Liver (tissue), 9 donors: ENCODE data around the gene KDELR3. TPM values are rescaled to one million over a fixed set of nuclear protein-coding genes. Genes with fewer than 3 reads are reported as not detected.

Experiments
- DNase-seq: peaks from one replicate; pipeline ENCODE4 v3.0.0-alpha.2; 2017; ENCODE audit warnings: low spot score
- H3K27ac ChIP-seq, 2 donors: one replicate each; pipeline ENCODE4 v1.7.0; 2013; ENCODE audit warnings: inconsistent platforms in 2 of 2, low read length in 2 of 2, control low read depth in 1 of 2, low read depth in 1 of 2, mild to moderate bottlenecking in 1 of 2
- H3K27me3 ChIP-seq, 4 donors: one replicate each; pipeline versions ENCODE4 v1.6.1 to v1.7.0; 2013; ENCODE audit warnings: low read length in 3 of 4, inconsistent platforms in 1 of 4, mild to moderate bottlenecking in 1 of 4, moderate library complexity in 1 of 4; ENCODE audit not compliant: control insufficient read depth in 4 of 4, insufficient read depth in 4 of 4
- H3K36me3 ChIP-seq, 4 donors: one replicate each; pipeline versions ENCODE4 v1.6.1 to v1.7.0; 2013; ENCODE audit warnings: low read length in 3 of 4, mild to moderate bottlenecking in 3 of 4, low read depth in 1 of 4, moderate library complexity in 1 of 4; ENCODE audit not compliant: control insufficient read depth in 4 of 4, insufficient read depth in 3 of 4
- H3K4me1 ChIP-seq, 4 donors: one replicate each; pipeline versions ENCODE4 v1.6.1 to v1.7.0; 2013; ENCODE audit warnings: low read length in 3 of 4, mild to moderate bottlenecking in 3 of 4, moderate library complexity in 1 of 4; ENCODE audit not compliant: control insufficient read depth in 4 of 4, insufficient read depth in 4 of 4
- H3K4me3 ChIP-seq, 3 donors: one replicate each; pipeline versions ENCODE4 v1.6.1 to v1.7.0; 2013; ENCODE audit warnings: low read length in 3 of 3, control low read depth in 1 of 3, low read depth in 1 of 3, mild to moderate bottlenecking in 1 of 3
- H3K9ac ChIP-seq, 2 donors: one replicate each; pipeline ENCODE4 v1.7.0; 2013; ENCODE audit warnings: low read length in 2 of 2, mild to moderate bottlenecking in 2 of 2, moderate library complexity in 2 of 2, control low read depth in 1 of 2, low read depth in 1 of 2
- H3K9me3 ChIP-seq, 4 donors: one replicate each; pipeline versions ENCODE4 v1.6.1 to v1.7.0; 2013; ENCODE audit warnings: low read length in 3 of 4; ENCODE audit not compliant: control insufficient read depth in 4 of 4
- EGR1 ChIP-seq, 2 donors: IDR thresholded peaks; 2 replicates each; pipeline ENCODE4 v1.6.1; 2016 to 2018; ENCODE audit warnings: antibody characterized with exemption in 2 of 2, low read depth in 2 of 2
- FOXA1 ChIP-seq: IDR thresholded peaks from 2 replicates; pipeline ENCODE4 v1.6.1; 2016; ENCODE audit warnings: antibody characterized with exemption
- FOXA2 ChIP-seq: IDR thresholded peaks from 2 replicates; pipeline ENCODE4 v1.6.1; 2016; ENCODE audit warnings: antibody characterized with exemption
- GABPA ChIP-seq, 2 donors: IDR thresholded peaks in 1 of 2; conservative IDR thresholded peaks in 1 of 2; 2 replicates each; pipeline ENCODE4 v1.6.1; 2016; ENCODE audit warnings: antibody characterized with exemption in 2 of 2, mild to moderate bottlenecking in 1 of 2, moderate library complexity in 1 of 2
- HNF4A ChIP-seq, 2 donors: conservative IDR thresholded peaks; 2 replicates each; pipeline ENCODE4 v1.6.1; 2016; ENCODE audit warnings: antibody characterized with exemption in 2 of 2, mild to moderate bottlenecking in 2 of 2
- HNF4G ChIP-seq: IDR thresholded peaks from 2 replicates; pipeline ENCODE4 v1.6.1; 2016; ENCODE audit warnings: antibody characterized with exemption
- JUND ChIP-seq, 2 donors: IDR thresholded peaks; 2 replicates each; pipeline ENCODE4 v1.6.1; 2016; ENCODE audit warnings: antibody characterized with exemption in 2 of 2
- NR2F2 ChIP-seq: IDR thresholded peaks from 2 replicates; pipeline ENCODE4 v1.6.1; 2016; ENCODE audit warnings: antibody characterized with exemption
- RAD21 ChIP-seq, 2 donors: IDR thresholded peaks; 2 replicates each; pipeline ENCODE4 v1.6.1; 2016; ENCODE audit warnings: antibody characterized with exemption in 2 of 2, mild to moderate bottlenecking in 2 of 2
- RXRA ChIP-seq, 2 donors: IDR thresholded peaks; 2 replicates each; pipeline ENCODE4 v1.6.1; 2017 to 2018; ENCODE audit warnings: antibody characterized with exemption in 2 of 2, mild to moderate bottlenecking in 1 of 2
- SP1 ChIP-seq: IDR thresholded peaks from 2 replicates; pipeline ENCODE4 v1.6.1; 2018; ENCODE audit warnings: antibody characterized with exemption, mild to moderate bottlenecking
- TAF1 ChIP-seq: conservative IDR thresholded peaks from 2 replicates; pipeline ENCODE4 v1.6.1; 2016; ENCODE audit warnings: antibody characterized with exemption, mild to moderate bottlenecking
- YY1 ChIP-seq: IDR thresholded peaks from 2 replicates; pipeline ENCODE4 v1.6.1; 2016; ENCODE audit warnings: antibody characterized with exemption, mild to moderate bottlenecking
- WGBS: extraction: QIAGEN DNeasy Blood & Tissue Kit; methylation state at CpG from one replicate; pipeline ENCODE4 v1.1.7; 2013; 5-methylcytosine and 5-hydroxymethylcytosine counted together
- polyA plus RNA-seq, 2 donors: library from polyadenylated mRNA; stranded (reverse) in 1 of 2; unstranded in 1 of 2; fragments of 200-250 nt in 1 of 2; fragments of >200 nt in 1 of 2; fragmentation: Nextera tagmentation in 1 of 2; extraction: Ambion mirVana in 1 of 2; gene quantifications; one replicate each; pipeline versions ENCODE4 v1.2.1 to v1.2.3, GENCODE V29; 2013 to 2015
- total RNA-seq, 2 donors: library from RNA; depleted of rRNA; stranded (reverse); fragments of >200 nt; gene quantifications; one replicate each; pipeline ENCODE4 v1.2.3, GENCODE V29; 2014
- TF ChIP-seq, protein P1 (sequence below): IDR thresholded peaks from 2 replicates; pipeline ENCODE4 v1.6.1; 2016; ENCODE audit warnings: antibody characterized with exemption, mild to moderate bottlenecking
- TF ChIP-seq, protein P2 (sequence below): IDR thresholded peaks from 2 replicates; pipeline ENCODE4 v1.6.1; 2016; ENCODE audit warnings: antibody characterized with exemption
- TF ChIP-seq, protein P3 (sequence below): IDR thresholded peaks from 2 replicates; pipeline ENCODE4 v1.6.1; 2016; ENCODE audit warnings: antibody characterized with exemption
- TF ChIP-seq, protein P4 (sequence below): IDR thresholded peaks from 2 replicates; pipeline ENCODE4 v1.6.1; 2016; ENCODE audit warnings: antibody characterized with exemption
- donor health status: healthy.
- donor health status: healthy.
- donor health status: healthy.
- donor health status: healthy.
- donor health status: healthy.

KDELR3 gene
- total and polyA plus RNA-seq, 4 donors, result 3.5 to 12.8 (median 9.5) TPM

- no peak within 1 kb of the TSS for H3K9ac ChIP-seq
- peak within 1 kb of the TSS in 1 of 3 donors; percentile 49 for H3K4me3 ChIP-seq
- H3K4me1 ChIP-seq, result peaks cover 0 to 12% (median 8%) of the 10 kb centered on the region in 4 donors
- TF ChIP-seq NR2F2, result no peak
- TF ChIP-seq SP1, result no peak
- no peak for TF ChIP-seq YY1
- TF ChIP-seq HNF4G, result no peak
- TF ChIP-seq FOXA1, result no peak
- no peak for TF ChIP-seq JUND (IDR thresholded peaks at IDR 0.05)
- TF ChIP-seq, protein P1, sequence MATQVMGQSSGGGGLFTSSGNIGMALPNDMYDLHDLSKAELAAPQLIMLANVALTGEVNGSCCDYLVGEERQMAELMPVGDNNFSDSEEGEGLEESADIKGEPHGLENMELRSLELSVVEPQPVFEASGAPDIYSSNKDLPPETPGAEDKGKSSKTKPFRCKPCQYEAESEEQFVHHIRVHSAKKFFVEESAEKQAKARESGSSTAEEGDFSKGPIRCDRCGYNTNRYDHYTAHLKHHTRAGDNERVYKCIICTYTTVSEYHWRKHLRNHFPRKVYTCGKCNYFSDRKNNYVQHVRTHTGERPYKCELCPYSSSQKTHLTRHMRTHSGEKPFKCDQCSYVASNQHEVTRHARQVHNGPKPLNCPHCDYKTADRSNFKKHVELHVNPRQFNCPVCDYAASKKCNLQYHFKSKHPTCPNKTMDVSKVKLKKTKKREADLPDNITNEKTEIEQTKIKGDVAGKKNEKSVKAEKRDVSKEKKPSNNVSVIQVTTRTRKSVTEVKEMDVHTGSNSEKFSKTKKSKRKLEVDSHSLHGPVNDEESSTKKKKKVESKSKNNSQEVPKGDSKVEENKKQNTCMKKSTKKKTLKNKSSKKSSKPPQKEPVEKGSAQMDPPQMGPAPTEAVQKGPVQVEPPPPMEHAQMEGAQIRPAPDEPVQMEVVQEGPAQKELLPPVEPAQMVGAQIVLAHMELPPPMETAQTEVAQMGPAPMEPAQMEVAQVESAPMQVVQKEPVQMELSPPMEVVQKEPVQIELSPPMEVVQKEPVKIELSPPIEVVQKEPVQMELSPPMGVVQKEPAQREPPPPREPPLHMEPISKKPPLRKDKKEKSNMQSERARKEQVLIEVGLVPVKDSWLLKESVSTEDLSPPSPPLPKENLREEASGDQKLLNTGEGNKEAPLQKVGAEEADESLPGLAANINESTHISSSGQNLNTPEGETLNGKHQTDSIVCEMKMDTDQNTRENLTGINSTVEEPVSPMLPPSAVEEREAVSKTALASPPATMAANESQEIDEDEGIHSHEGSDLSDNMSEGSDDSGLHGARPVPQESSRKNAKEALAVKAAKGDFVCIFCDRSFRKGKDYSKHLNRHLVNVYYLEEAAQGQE, result no peak
- no peak for TF ChIP-seq RAD21 (IDR thresholded peaks at IDR 0.05)
- TF ChIP-seq GABPA (IDR thresholded peaks at IDR 0.05 in 1 of 2, conservative IDR thresholded peaks at IDR 0.05 in 1 of 2), result no peak
- TF ChIP-seq, protein P2, sequence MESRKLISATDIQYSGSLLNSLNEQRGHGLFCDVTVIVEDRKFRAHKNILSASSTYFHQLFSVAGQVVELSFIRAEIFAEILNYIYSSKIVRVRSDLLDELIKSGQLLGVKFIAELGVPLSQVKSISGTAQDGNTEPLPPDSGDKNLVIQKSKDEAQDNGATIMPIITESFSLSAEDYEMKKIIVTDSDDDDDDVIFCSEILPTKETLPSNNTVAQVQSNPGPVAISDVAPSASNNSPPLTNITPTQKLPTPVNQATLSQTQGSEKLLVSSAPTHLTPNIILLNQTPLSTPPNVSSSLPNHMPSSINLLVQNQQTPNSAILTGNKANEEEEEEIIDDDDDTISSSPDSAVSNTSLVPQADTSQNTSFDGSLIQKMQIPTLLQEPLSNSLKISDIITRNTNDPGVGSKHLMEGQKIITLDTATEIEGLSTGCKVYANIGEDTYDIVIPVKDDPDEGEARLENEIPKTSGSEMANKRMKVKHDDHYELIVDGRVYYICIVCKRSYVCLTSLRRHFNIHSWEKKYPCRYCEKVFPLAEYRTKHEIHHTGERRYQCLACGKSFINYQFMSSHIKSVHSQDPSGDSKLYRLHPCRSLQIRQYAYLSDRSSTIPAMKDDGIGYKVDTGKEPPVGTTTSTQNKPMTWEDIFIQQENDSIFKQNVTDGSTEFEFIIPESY, result no peak
- TF ChIP-seq, protein P3, sequence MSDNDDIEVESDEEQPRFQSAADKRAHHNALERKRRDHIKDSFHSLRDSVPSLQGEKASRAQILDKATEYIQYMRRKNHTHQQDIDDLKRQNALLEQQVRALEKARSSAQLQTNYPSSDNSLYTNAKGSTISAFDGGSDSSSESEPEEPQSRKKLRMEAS, result no peak
- TF ChIP-seq TAF1, result no peak
- TF ChIP-seq FOXA2, result no peak
- no peak for TF ChIP-seq EGR1 (IDR thresholded peaks at IDR 0.05; ENCODE audit: low read depth in 2 of 2)
- TF ChIP-seq, protein P4, sequence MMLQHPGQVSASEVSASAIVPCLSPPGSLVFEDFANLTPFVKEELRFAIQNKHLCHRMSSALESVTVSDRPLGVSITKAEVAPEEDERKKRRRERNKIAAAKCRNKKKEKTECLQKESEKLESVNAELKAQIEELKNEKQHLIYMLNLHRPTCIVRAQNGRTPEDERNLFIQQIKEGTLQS, result no peak
- TF ChIP-seq RXRA (IDR thresholded peaks at IDR 0.05), result no peak
- 2% methylated on average over 76 of the region's 76 CpGs for WGBS
- H3K27me3 ChIP-seq, result peaks cover 0 to 7% (median 3%) of the 10 kb centered on the region in 4 donors
- H3K9me3 ChIP-seq, result no peaks in the 10 kb centered on the region
- H3K27ac ChIP-seq, result no peak within 1 kb of the TSS
- no peaks in the 10 kb centered on the region for H3K36me3 ChIP-seq
- DNase-seq, result no peak
Measured at GRCh38 chr22:38455076-38455529, 12.8 kb upstream of the KDELR3 start, which contains the start of gene KCNJ4. Gene KCNJ4 (minus strand): TSS chr22:38455199. CDS start chr22:38428132, 27,067 bp downstream.

- H3K9ac ChIP-seq, result no peak overlapping the region
- no peak overlapping the region for H3K27ac ChIP-seq
- peak overlapping the region in 1 of 3 donors; percentile 49 for H3K4me3 ChIP-seq
- 3% methylated on average over 90 of the region's 90 CpGs for WGBS
- no peak for DNase-seq
- H3K36me3 ChIP-seq, result no peaks in the 10 kb centered on the region
- H3K4me1 ChIP-seq, result peaks cover 0 to 12% (median 8%) of the 10 kb centered on the region in 4 donors
- no peaks in the 10 kb centered on the region for H3K9me3 ChIP-seq
- peaks cover 0 to 7% (median 3%) of the 10 kb centered on the region in 4 donors for H3K27me3 ChIP-seq
- TF ChIP-seq EGR1 (IDR thresholded peaks at IDR 0.05; ENCODE audit: low read depth in 2 of 2) (no peak), YY1 (no peak), RXRA (IDR thresholded peaks at IDR 0.05) (no peak), FOXA2 (no peak), SP1 (no peak), FOXA1 (no peak), HNF4A (conservative IDR thresholded peaks at IDR 0.05) (no peak)
- TF ChIP-seq, protein P3, result no peak
- TF ChIP-seq, protein P2, result no peak
Measured at GRCh38 chr22:38455530-38456271, 12.2 kb upstream of the KDELR3 start.
